ENCODE results near the gene PLCH1.

GRCh38 chr3:155363690-155364070 lies 381.2 kb downstream of the PLCH1 start:
- TF ChIP-seq, protein P1, sequence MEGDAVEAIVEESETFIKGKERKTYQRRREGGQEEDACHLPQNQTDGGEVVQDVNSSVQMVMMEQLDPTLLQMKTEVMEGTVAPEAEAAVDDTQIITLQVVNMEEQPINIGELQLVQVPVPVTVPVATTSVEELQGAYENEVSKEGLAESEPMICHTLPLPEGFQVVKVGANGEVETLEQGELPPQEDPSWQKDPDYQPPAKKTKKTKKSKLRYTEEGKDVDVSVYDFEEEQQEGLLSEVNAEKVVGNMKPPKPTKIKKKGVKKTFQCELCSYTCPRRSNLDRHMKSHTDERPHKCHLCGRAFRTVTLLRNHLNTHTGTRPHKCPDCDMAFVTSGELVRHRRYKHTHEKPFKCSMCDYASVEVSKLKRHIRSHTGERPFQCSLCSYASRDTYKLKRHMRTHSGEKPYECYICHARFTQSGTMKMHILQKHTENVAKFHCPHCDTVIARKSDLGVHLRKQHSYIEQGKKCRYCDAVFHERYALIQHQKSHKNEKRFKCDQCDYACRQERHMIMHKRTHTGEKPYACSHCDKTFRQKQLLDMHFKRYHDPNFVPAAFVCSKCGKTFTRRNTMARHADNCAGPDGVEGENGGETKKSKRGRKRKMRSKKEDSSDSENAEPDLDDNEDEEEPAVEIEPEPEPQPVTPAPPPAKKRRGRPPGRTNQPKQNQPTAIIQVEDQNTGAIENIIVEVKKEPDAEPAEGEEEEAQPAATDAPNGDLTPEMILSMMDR (IDR thresholded peaks at IDR 0.05; ENCODE audit: low read length), result no peak
- no peak for TF ChIP-seq EZH2 (IDR thresholded peaks at IDR 0.05; ENCODE audit: borderline replicate concordance, low read length)
